Epidermal melanocyte (primary cell): ENCODE data around the gene CLCF1.

Experiments used
- DNase-seq: peaks from one replicate; pipeline ENCODE4 v3.0.0; 2011; ENCODE audit warnings: low spot score; ENCODE audit not compliant: insufficient read length

The CLCF1 gene

GRCh38 chr11:67375320-67376055 is 2.1 kb upstream of the CLCF1 start:
- DNase-seq, result no peak

- no peak for DNase-seq
Observed at GRCh38 chr11:67374571-67375281, 1.3 kb upstream of the CLCF1 start.

GRCh38 chr11:67373648-67374570 is 511 bp upstream of the CLCF1 start:
- peak; percentile 75 for DNase-seq

- no peak for DNase-seq
Observed at GRCh38 chr11:67372321-67372992, 941 bp downstream of the CLCF1 start.

- DNase-seq, result no peak
Observed at GRCh38 chr11:67371911-67372320, 1.5 kb downstream of the CLCF1 start.

GRCh38 chr11:67371189-67371910 is 2.0 kb downstream of the CLCF1 start:
- peak; percentile 71 for DNase-seq

GRCh38 chr11:67370351-67371076 is 2.9 kb downstream of the CLCF1 start:
- DNase-seq, result no peak

GRCh38 chr11:67369801-67370284 is 3.6 kb downstream of the CLCF1 start:
- DNase-seq, result no peak

- DNase-seq, result no peak
Observed at GRCh38 chr11:67369275-67369674, 4.1 kb downstream of the CLCF1 start.

- DNase-seq, result no peak
Observed at GRCh38 chr11:67368621-67369020, 4.8 kb downstream of the CLCF1 start.

- DNase-seq, result no peak
Observed at GRCh38 chr11:67367761-67368227, 5.6 kb downstream of the CLCF1 start.

- no peak for DNase-seq
Observed at GRCh38 chr11:67366961-67367760, 6.2 kb downstream of the CLCF1 start.

GRCh38 chr11:67366546-67366945 is 6.9 kb downstream of the CLCF1 start:
- no peak for DNase-seq

- DNase-seq, result no peak
Observed at GRCh38 chr11:67365736-67366444, 7.5 kb downstream of the CLCF1 start.

GRCh38 chr11:67364783-67365722 is 8.3 kb downstream of the CLCF1 start:
- no peak for DNase-seq

GRCh38 chr11:67364169-67364568 is 9.2 kb downstream of the CLCF1 start:
- no peak for DNase-seq
